Measurements from ENCODE around the gene DAAM2.
A peak's percentile ranks its signal among the peaks of the same experiment; 100 is the strongest.

Gene DAAM2

DNA sequence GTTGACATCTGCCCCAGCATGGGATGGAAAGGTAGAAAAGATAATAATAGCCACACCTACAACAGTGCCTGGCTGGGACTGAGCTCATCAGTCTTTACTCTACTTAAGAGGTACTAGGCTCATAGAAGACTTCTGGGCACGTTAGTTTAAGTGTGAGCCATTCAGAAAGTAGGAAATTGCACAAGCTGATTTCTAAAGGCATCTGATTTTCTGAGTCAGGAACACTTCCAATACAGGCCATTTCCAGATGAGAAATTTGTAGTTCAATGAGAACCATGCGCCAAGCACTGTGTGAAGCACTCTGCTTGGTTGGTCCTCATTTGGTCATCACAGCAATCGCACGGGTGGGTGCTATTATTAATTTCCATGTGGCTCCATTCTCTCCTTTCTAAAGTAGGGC is 99.8 kb downstream of the DAAM2 start:
- no peak overlapping the region for H3K4me3 ChIP-seq (replicated peaks in 1 of 2; ENCODE audit: low read depth in 2 of 2, low read length in 2 of 2)
- peak; percentile 43 to 70 for DNase-seq (ENCODE audit: low read depth in 2 of 2)
- TF ChIP-seq, protein P1, sequence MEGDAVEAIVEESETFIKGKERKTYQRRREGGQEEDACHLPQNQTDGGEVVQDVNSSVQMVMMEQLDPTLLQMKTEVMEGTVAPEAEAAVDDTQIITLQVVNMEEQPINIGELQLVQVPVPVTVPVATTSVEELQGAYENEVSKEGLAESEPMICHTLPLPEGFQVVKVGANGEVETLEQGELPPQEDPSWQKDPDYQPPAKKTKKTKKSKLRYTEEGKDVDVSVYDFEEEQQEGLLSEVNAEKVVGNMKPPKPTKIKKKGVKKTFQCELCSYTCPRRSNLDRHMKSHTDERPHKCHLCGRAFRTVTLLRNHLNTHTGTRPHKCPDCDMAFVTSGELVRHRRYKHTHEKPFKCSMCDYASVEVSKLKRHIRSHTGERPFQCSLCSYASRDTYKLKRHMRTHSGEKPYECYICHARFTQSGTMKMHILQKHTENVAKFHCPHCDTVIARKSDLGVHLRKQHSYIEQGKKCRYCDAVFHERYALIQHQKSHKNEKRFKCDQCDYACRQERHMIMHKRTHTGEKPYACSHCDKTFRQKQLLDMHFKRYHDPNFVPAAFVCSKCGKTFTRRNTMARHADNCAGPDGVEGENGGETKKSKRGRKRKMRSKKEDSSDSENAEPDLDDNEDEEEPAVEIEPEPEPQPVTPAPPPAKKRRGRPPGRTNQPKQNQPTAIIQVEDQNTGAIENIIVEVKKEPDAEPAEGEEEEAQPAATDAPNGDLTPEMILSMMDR (IDR thresholded peaks at IDR 0.05; ENCODE audit: low read depth, low read length) = no peak

DNA sequence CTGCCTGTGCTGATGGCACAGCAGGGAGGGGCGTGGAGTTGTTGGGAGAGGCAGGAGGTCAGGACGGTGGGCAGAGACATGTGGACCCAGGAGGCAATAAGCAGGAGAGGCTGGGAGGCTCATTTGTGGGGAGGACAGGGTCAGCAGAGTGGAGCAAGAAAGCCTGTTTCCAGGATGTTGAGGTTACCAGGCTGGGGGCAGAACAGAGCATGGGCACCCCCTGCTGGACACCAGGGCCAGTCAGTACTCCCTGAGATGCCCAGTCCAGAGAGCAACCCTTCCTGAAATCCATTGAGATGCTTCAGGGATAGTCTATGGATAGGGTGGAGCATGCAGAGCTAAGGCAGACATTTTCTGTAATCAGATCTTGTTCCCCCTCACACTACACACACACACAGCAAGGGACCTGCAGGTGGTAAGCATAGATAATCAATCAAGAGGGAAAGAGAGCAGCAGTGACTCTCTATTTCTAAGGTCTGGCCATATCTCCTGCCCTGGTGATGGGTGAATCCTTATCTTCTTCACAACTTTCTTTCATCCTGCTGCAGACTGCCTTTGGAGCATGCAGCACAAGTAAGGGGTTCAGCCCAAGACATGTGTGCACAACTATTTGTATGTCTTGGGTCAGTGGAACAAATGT is 100.4 kb downstream of the DAAM2 start:
- TF ChIP-seq, protein P1 (IDR thresholded peaks at IDR 0.05; ENCODE audit: low read depth, low read length) = peak; percentile 88
- peak; percentile 82 to 86 for DNase-seq (ENCODE audit: low read depth in 2 of 2)
- H3K4me3 ChIP-seq (replicated peaks in 1 of 2; ENCODE audit: low read depth in 2 of 2, low read length in 2 of 2) = no peak overlapping the region

DNA sequence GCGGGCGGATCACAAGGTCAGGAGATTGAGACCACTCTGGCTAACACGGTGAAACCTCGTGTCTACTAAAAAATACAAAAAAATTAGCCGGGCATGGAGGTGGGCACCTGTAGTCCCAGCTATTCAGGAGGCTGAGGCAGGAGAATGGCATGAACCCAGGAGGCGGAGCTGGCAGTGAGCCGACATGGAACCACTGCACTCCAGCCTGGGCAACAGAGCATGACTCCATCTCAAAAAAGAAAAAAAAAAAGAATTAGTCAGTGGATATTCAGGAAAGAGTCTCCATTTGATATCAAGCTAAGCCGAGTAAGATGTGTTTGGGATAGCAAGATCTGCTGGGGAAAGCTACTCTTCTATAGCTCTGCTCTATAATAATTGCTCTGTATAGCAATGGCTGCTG is 101.1 kb downstream of the DAAM2 start:
- TF ChIP-seq, protein P1 (IDR thresholded peaks at IDR 0.05; ENCODE audit: low read depth, low read length) = no peak
- H3K4me3 ChIP-seq (replicated peaks in 1 of 2; ENCODE audit: low read depth in 2 of 2, low read length in 2 of 2) = no peak overlapping the region
- DNase-seq (ENCODE audit: low read depth in 2 of 2) = no peak

DNA sequence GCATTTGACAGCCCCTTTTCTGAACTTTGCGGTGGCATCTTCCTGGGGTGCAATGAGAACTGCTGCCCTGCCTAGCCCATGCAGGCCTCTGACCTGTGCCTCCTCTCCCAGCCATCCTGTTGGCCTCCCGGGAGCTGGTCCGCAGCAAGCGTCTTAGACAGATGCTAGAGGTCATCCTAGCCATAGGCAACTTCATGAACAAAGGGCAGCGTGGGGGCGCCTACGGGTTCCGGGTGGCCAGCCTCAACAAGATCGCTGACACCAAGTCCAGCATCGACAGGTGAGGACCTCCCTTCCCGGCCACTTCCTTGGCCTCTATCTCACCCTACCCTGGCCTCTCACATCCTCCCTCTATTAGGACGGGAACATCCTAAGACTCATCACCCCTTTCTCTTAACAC is 104.5 kb downstream of the DAAM2 start:
- no peak overlapping the region for H3K4me3 ChIP-seq (replicated peaks in 1 of 2; ENCODE audit: low read depth in 2 of 2, low read length in 2 of 2)
- no peak for DNase-seq (ENCODE audit: low read depth in 2 of 2)
- TF ChIP-seq, protein P1 (IDR thresholded peaks at IDR 0.05; ENCODE audit: low read depth, low read length) = no peak

DNA sequence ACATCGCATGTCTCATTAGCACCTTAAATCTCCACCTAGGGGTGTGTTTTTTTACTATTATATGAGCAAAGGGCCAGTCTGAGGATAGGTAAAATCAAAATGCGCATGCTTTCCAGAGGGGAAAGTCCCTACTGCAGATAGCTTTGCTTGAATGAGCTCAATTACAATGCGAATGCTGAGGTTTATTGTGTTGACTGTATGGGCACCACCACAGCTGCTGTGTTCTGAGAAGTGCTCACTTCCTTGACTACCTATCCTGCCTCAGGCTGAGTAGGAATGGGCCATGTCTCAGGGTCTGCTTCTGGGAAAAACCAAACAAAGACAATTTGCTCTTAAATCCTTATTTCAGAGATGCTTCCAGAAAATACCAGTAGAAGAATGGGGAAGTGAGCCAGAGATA is 105.5 kb downstream of the DAAM2 start:
- TF ChIP-seq, protein P1 (IDR thresholded peaks at IDR 0.05; ENCODE audit: low read depth, low read length) = no peak
- no peak for DNase-seq (ENCODE audit: low read depth in 2 of 2)
- no peak overlapping the region for H3K4me3 ChIP-seq (replicated peaks in 1 of 2; ENCODE audit: low read depth in 2 of 2, low read length in 2 of 2)

DNA sequence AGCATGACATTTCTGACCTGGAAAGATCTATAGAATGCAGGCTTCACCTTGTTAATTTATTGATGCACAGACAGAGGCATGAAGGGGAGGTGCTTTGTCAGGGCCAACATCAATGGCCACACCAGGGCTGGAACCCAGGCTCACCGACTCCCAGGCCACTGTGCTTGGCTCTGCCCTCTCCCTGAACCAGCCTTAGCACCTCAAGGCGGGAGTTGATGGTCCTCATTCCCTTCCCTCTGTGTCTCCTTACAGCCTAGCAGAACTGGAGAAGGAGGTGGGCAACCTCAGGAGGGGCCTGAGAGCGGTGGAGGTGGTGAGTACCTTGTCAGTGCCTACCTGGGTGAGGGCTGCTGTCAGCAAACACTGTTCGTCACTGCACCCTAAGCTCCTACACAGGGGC is 106.4 kb downstream of the DAAM2 start:
- DNase-seq (ENCODE audit: low read depth in 2 of 2) = no peak
- TF ChIP-seq, protein P1 (IDR thresholded peaks at IDR 0.05; ENCODE audit: low read depth, low read length) = no peak
- no peak overlapping the region for H3K4me3 ChIP-seq (replicated peaks in 1 of 2; ENCODE audit: low read depth in 2 of 2, low read length in 2 of 2)
